ENCODE data around the gene GSTM2.

DNA sequence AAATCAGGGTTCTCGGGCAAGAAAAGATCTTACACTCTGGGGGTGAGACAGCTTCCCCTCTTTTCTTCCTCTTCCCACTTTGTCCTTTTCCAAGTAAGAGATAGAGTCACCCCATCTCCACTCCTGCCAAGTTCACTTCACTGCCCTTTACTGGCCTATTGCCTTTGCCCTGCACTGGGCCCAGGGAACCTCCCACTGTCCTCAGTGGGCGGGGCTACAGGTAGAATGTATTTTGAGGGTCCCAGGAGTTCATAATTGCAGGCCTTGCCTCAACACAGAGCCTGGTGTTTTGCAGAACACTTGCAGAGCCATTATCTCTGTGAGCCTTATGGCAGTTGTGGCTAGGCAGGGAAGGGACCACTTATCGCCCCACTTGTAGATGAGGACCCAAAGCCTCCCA, 45.0 kb upstream of the GSTM2 start:
- TF ChIP-seq, protein P1, sequence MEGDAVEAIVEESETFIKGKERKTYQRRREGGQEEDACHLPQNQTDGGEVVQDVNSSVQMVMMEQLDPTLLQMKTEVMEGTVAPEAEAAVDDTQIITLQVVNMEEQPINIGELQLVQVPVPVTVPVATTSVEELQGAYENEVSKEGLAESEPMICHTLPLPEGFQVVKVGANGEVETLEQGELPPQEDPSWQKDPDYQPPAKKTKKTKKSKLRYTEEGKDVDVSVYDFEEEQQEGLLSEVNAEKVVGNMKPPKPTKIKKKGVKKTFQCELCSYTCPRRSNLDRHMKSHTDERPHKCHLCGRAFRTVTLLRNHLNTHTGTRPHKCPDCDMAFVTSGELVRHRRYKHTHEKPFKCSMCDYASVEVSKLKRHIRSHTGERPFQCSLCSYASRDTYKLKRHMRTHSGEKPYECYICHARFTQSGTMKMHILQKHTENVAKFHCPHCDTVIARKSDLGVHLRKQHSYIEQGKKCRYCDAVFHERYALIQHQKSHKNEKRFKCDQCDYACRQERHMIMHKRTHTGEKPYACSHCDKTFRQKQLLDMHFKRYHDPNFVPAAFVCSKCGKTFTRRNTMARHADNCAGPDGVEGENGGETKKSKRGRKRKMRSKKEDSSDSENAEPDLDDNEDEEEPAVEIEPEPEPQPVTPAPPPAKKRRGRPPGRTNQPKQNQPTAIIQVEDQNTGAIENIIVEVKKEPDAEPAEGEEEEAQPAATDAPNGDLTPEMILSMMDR (IDR thresholded peaks at IDR 0.05) = no peak
- TF ChIP-seq POLR2A (IDR thresholded peaks at IDR 0.05) = no peak

All from heart left ventricle (tissue), 13 donors.